Measurements from ENCODE around the gene FRMD4A. TPM values are rescaled to one million over a fixed set of nuclear protein-coding genes. Genes with fewer than 3 reads are reported as not detected.

FRMD4A gene
- total RNA-seq, 1 donor from 2014 or later = 16.1 TPM

DNA sequence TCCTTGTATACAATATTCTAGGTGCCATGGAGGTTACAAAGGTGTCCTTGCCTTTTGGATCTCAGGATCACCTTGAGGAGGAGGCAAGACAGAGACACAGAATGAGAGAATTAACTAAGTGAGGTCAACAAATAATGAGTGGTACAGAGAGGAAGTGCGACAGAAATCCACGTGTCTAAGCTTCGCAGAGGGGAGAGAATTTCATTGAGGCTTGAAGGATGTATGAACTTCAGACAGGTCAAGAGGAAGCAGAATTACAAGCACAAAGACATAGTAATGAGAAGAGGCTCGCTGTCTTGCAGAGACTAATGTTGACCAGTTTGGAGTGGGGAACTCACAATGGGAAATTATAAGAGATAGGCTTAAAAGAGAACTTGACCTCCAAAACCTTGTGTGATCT, 308.7 kb downstream of the FRMD4A start:
- DNase-seq (ENCODE audit: low spot score) = no peak

DNA sequence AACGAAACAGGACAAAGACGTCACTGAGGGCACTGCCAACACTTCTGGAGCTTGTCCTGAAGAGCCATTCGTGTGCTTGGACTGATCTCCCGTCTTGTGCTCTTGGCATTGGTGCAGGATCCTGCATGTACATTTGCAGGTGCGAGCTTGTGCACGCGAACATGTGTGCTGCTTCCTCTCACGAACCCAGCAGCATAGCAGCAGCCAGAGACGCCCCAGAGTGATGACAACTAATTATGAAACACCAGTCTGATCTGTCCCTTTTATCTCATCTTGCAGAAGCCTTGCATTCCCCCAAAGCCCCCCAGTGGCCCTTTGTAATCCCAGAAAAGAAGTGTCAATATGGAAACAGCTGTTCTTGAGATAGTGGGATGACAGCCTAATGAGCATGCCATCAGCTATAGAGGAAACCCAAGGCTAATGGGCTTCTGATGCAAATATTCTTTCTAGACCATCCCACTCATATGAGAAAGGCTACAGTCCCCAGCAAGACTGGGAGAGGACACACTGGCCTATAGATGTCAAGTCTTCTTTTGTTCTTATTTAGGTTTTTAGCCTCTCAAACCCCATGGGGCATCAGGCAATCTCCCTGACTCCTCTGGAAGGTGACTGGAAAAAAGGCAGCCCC, 310.6 kb downstream of the FRMD4A start:
- no peak for DNase-seq (ENCODE audit: low spot score)

DNA sequence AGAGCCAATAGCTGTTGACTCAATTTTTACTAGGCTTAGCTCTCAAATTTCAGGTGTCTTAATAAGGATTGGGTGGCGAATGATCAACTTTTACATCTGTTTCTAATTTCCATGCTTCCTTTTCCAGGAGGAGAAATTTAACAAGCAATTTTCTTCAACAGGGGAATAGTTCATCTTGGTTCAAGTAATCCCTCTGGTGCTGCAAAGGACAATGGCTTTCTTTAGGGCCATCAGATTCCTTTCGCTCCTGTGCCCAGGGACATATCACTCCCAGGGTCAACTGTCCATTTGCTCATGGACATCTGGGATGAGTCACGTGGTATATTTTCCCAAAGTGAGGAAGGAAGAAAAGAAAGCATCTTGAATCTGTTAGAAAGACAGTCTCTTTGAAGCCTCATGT, 313.3 kb downstream of the FRMD4A start:
- DNase-seq (ENCODE audit: low spot score) = no peak

DNA sequence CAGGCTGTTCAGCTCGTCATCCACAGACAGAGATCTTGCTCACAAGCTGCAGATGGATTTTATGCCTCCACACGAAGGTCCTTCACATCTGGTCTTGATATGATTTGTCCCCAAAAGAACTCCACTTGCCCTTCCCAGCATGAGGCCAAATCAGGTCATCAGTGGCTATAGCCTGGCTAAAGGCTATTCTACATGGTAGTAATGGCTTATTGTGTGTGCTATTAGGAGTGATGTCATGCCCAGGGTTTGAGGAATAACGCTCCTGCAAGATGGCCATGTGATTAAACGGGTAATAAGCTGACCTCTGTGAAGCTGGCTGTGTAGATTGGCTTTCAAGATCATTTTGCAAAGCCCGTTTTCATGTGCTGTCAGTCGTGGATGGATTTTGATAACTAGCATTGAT, 313.8 kb downstream of the FRMD4A start:
- DNase-seq (ENCODE audit: low spot score) = no peak

DNA sequence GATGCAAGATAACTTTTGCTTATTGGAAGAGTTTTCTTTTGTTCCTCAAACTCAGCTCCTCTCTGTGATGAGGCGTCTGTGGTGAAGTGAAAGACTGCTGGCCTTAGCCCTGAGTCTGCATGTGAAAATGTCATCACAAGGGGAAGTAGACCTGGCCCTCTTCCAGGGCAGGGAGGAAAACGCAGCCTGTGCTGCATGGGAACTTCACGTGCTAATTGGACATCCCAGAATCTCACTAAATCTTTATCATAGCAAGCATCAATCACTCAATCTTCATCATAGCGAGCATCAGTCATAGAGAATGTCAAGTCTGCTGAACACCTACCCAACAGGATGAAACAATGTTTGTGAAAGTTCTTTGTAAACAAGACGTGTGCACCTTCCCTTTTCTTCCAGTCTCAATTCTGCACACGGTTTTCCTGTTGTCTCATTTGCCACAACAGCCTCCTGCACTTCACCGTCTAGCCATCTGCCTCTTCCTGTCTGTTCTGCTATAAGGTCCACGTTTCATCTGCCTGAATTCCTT, 314.6 kb downstream of the FRMD4A start:
- peak; percentile 53 for DNase-seq (ENCODE audit: low spot score)

DNA sequence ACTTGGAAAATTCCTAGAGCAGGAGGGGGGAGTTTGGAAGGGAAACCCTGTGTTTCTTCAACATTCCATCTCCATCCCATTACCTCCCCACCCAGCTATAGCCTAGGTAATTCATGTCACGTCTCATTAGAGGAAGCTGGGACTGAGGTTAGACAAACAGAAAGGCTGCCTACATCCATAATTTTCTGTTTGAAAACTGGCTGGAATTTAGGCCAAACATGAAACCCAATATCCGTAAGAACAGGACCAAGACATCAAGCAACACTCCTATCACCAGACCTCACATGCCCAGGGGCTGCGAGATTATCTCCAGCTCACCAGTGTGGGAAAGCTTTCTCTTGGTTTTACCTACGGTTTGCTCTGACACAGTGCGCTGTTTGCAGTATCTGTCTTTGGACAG, 316.3 kb downstream of the FRMD4A start:
- no peak for DNase-seq (ENCODE audit: low spot score)

DNA sequence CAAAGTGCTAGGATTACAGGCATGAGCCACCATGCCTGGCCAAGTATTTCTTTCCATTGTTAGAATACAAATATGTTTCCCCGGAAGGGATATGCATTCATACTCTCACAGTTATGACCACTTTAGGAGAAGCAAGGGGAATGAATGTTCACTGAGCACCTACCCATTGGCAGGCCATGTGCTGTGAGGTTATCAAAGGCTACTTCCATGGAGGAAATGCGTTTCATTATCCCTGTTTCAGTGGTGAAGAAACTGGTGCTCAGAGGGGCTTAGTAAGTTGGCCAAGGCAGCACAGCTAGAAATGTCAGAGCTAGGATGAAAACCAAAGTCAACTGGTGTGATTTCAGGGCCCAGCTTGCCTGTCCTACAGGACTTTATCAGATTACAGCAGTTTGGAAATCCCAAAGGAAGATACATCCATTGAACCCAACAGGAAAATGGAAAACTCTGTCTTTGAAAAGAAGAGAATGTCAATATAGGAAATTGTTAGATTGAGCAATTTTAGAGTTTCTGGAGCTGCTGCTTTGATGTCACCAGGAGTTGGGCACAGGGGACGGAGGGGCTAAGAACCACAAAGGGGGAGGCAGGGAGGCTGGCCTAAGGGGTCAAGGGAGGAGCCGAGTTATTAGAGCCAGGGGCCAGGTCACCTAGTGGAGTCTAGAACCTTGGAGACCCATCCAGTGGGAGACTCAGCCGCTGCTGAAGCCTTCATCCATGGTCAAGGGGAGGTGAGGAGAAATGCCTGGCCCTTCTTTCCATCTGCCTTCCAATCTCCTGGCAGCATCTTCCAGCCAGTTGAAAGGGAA, 319.8 kb downstream of the FRMD4A start:
- no peak for DNase-seq (ENCODE audit: low spot score)

DNA sequence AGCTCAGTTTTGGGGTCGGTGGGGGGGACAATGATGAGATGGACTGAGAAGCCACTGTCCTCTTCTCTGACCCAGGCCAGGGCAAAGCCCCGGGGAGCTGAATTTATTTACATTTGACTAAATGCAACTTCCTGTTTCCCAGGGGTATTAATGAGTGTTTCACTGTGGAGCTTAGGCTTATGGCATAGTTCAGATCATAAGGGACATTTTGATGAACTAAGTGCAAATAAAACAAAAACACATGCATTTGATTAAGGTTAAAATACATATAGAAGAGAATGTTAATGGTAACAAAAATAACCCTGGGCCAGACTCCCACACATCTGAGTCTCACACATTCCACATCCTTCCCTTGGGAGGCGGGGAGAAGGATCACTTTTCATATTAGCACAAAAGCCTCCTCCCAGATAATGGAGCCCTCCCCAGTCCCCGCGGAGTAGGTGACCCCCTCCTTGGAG, 320.6 kb downstream of the FRMD4A start:
- no peak for DNase-seq (ENCODE audit: low spot score)

DNA sequence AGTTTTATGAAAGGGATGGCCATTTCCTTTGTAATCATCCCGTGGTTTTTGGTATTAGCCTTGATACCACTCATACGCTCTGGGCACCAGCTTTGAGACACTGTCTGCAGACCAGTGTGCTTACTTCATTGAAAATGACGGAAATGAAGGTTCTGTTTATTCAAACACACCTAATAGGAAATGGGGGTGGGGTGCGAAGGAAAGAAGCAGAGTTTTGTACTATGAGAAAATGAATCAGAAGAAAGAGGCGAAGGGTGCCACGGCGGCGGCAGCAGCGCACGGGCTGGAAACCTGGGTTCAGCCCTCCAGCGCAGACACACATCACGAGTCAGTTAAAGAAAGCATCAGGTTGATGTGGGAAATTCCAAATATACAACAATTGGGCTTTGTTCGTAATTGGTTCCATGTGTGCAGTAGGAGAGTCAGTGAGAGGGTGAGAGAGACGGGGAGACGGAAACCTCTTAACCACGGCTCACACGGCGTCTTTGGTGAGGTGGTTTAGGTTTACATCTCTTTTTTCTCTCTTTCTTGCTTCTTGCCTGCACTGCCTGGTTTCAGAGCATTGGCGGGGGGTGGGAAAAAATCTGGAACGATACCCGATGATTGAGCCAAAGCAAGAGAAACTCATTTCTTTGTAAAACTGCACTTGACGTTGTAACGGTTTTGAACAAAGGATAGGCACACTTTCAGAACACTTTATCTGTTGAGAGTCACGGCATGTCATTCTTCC, 321.2 kb downstream of the FRMD4A start:
- no peak for DNase-seq (ENCODE audit: low spot score)

DNA sequence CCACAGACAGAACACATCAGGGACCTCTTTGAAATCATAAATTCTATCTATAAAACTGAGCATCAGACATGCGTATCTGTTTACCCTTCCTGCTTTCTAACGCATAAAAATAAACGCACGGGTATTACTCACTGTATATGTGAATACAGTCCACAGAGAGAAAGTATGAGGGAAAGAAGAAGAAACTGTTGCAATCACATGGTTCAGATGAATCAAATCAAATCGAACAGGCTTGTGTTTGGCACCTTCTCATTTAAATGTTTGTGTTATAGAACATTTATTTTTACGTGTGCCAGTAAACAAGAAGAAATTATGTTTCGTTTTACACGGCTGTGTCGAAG, 322.0 kb downstream of the FRMD4A start:
- DNase-seq (ENCODE audit: low spot score) = no peak

DNA sequence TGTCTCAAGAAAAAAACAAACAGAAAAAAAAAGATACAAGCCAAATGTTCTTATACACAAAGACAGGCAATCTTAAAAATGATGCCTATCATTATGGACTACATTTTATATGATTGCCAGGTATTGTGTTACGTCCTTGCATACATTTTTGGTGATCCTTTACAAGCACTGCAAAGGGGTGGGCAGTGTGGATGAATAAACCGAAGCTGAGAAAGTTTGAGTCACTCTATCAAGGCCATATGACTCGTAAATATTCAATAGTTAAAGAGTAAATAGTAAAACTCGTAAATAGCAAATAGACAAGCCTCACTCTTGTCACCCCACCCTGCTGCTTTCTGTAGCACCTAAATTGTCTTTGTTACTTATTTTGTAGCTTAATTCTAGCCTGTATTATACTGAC, 326.2 kb downstream of the FRMD4A start:
- no peak for DNase-seq (ENCODE audit: low spot score)

DNA sequence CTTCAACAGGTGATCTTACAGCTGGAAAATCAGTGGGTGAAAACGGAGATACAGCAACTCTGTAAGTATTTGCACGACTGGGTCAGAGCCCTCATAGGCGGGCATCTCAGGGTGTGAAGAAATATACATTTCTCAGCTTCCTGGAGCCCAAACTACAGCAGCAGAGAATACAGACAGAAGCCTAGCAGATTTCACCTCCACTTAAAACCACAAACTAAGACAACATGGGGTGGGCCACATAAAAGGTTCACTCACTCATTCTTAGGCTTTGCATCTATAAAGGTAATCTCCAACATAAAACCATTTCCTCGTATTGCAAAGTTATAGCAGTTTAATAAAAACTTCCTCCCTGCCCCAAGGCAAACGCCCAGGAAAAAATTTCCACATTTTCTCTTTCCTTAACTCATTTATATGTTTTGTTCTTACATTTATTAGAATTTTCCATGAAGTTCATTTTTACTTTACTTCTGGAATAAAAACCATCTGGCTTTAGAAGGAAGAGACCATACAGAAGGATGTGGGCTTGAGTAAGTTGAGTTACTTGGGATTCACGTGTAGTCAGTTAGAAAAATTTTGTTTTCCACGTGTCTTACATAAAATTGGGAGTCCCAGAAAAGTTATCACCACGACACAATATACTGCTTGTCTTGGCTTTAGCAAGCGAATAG, 327.1 kb downstream of the FRMD4A start:
- DNase-seq (ENCODE audit: low spot score) = no peak

DNA sequence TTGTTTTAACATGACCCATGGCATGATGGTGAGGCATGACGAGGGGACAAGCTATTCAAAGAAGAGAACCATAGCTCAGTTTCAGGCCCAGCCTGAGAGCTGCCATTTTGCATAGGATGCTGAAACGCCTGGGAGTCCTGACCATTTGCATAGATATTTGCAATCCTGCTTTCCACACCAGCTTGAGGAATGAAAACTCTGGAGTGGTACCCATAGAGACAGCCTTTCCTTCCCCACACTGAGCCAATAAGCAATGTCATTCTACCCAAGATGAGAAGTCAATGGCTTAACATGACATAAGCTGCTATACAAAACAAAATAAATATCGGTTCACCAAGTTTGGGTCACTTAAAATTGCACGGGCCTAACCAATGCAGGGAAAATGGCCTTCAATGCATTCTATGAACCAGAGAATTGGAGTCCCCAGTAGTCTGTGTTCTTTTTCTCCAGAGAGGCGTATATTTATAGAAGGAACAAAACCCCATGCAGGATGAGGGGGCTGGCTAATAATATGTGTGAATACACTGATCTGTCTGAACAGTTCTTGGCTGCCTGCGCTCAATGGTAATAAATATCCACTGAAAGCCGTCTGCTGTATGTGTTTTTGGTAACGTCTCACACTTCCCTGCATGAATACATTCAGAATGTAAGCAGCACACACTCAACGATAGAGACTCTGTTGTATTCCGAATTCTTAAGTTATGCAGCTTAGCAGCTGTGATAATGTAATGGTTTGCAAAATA, 329.3 kb downstream of the FRMD4A start:
- DNase-seq (ENCODE audit: low spot score) = no peak

DNA sequence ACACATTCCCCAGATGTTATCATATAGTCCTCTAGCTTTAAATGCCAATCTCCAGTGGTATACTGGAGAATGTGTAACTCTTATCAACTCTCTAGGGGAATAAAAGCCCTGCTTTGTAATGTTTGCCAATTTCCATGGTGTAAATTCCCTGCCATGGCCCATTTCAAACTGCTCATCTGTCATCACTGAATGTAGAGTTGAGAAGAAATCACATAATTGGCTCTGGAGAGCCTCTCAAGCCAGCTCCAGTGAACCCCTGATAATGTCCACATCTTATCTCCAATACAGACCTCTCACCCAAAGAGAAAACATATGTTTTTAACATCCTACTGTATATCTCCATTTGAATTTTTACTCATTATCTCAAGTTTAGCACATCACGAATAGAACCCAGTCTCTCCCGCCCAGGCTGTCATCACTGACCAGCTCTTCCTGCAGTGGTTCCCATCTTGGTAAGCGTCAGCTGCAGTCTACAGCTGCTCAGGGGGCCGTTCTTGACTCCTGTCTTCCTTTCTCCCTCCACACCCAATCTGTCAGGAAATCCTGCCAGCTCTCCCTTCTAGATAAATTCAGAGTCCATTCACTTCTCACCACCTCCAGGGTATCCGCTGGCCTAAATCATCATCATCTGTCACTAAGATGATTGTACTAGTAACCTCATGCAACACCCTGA, 332.4 kb downstream of the FRMD4A start:
- peak; percentile 88 for DNase-seq (ENCODE audit: low spot score)

DNA sequence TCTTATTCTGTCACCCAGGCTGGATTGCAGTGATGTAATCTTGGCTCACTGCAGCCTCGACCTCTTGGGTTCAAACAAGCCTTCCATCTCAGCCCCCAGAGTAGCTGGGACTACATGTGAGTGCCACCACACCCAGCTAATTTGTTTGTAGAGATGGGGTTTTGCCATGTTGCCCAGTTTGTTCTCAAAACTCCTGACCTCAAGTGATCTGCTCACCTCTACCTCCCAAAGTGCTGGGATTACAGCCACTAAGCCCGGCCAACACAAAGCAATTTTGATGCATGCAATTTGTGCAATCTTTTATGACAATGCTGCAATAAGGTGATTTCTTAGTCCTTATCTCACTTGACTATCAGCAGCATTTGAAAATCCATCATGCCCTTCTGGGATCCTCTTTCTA, 333.1 kb downstream of the FRMD4A start:
- no peak for DNase-seq (ENCODE audit: low spot score)

DNA sequence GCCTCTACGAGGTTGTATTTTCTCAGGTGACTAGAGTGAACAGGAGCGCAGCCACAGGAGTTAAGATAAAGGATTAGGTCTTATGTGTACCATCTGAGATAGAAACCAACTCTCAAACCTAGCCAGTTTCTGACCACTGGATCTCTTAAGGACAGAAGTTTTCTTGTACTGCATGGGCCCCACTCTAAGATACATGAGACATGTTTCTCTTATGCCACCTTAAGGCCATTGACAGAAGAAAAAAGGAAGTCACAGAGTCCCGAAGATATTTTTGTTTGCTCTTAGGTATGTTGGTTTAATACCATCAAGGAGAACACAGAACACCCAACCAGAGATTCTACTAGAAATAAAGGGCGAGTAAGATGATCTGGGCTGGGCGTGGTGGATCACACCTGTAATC, 335.8 kb downstream of the FRMD4A start:
- DNase-seq (ENCODE audit: low spot score) = no peak

DNA sequence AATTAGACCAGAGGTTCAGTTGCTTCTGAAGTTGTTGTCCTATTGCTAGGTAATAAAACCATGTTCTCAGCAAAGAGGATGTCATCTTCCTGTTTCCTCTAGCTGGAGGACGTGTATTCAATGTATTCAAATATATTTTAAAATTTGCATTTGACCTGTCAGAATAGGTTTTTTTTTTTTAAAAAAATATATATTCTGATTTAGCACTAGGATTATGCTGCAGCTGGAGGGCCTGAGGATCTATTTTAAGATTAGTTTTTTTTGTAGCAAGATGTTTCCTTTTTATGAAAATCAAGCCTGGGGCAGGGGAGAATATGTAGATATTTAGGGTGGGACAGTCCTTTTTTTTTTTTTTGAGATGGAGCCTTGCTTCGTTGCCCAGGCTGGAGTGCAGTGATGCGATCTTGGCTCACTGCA, 337.0 kb downstream of the FRMD4A start:
- no peak for DNase-seq (ENCODE audit: low spot score)

DNA sequence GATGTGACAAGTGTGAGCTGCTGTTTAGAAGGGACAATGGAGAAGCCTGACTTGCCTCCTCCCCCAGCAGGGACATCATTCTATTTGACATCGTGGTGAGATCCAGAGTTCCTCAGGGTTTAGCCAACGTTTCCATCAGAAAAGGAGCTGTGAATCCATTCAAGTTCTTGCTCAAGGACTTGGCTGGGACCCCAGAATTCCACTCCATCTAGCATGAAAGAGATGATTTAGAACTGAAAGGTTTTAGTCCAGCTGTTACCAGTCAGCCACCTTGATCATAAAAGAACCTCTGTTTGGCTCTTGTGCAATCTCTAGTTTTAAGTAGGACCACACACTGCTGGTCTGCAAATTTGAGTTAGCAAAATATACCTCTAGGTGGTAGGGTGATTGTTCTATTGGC, 337.6 kb downstream of the FRMD4A start:
- peak; percentile 76 for DNase-seq (ENCODE audit: low spot score)

DNA sequence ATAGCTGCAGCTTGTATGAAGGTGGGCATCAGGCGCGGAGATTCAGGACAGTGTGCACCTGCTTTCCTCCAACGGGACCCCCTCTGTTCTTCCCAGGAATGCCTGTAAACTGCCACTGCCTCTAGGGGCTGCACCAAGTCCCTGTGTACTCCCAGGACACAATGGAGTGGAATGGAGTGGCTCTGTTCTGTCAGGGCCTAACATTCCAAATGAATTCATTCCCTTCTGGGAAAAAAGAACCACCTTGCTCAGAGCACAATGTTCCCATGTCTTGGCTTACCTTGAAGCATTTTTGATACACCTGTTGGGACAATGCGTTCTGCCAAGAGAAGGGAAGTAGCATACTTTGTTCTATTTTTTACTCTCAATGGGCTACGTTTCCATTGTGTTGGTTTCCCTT, 339.4 kb downstream of the FRMD4A start:
- no peak for DNase-seq (ENCODE audit: low spot score)

DNA sequence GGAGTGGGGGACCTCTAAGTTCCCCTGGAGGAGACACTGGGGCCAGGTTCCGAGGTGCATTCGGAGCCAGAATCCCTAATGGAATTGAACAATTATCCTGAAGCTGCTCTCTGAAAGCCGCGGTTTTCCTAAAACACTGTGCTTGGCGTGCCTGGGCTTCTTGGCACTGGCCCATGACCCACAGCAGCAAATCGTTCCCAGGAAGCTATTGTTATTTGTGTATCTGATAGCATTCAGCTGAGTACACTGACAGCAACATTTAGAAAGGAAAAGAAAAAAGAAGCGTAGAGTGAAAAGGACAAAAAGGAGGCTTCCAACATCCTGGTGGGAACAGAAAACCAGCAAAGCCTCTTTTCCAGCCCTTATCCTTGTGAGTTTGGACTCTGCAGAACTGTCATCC, 339.8 kb downstream of the FRMD4A start:
- DNase-seq (ENCODE audit: low spot score) = no peak

DNA sequence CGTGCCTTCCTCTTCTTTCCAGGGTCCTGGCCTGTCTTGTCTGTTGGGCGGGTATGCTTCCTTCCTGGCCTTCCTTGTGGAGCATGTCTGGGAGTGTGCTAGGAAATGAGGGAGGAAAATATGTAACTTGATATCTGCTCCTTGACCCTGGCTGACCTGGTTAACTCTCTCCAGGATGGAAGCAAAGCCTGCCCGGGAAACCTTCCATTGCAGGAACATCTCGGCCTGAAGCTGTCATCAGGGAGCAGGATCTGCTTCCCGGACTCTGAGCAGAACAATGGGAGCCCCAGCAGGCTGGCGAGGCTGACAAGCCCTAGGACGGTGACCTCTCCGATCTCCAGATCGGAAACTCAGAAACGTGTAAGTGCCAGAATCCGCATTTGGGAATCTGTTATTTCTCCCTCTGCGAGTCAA, 340.3 kb downstream of the FRMD4A start:
- peak; percentile 72 for DNase-seq (ENCODE audit: low spot score)

Data from umbilical cord (tissue), 2 donors.